Measurements from ENCODE around the gene NIM1K. TPM values are rescaled to one million over a fixed set of nuclear protein-coding genes. Genes with fewer than 3 reads are reported as not detected.

NIM1K gene
- total and polyA plus RNA-seq, 2 of the 4 experiments (the other 2 are of a cell fraction): 0.54 to 0.68 TPM

DNA sequence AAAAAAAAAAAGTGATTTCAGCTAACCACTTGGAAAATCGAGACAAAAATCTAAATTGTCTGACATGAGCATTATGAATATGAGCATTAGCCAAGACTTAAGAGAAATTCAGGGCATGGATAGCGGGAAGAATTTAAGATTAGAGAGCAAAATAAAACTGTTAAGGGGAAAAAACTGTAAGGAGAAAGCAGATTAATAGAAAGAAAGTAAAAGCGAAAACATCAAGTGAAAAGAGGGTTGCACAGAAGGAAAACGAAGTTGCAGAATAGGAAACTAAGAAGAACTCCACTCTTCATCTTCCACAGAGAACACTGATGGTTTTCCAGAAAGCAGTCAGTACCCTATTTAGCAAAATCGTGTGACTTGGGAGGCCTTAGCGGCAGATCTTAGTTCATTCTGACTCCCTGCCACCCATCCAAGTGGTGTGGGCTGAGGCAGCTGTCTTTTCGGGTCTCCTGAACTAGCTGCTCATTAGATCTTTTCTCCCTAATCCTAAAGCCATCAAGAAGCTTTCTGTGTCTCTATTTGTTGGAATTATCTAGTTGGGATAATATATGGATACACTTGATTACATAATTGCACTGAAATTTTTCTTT is 3.7 kb downstream of the NIM1K start:
- Histone ChIP-seq H2AK9ac (replicated peaks; ENCODE audit: low read depth, low read length, poor library complexity) (no peak overlapping the region), H3K18ac (ENCODE audit: low read depth, low read length) (no peak overlapping the region), H2BK120ac (ENCODE audit: low read depth, low read length) (no peak overlapping the region), H3K27me3 (ENCODE audit: control insufficient read depth, insufficient read depth, low read length) (no peaks in the 10 kb centered on the region), H3K79me1 (ENCODE audit: low read depth in 1 of 2, low read length in 2 of 2) (no peaks in the 10 kb centered on the region), H2BK20ac (ENCODE audit: low read depth, low read length) (no peak overlapping the region), H3K23ac (ENCODE audit: low read depth, low read length) (no peak overlapping the region), H3K4me3 (ENCODE audit: insufficient read depth, low read depth, low read length) (no peak overlapping the region), H3K9me1 (ENCODE audit: insufficient read depth, low read length) (no peaks in the 10 kb centered on the region), H3K36me3 (ENCODE audit: control insufficient read depth, insufficient read depth, low read length) (no peaks in the 10 kb centered on the region), H3K9ac (ENCODE audit: low read depth, low read length) (no peak overlapping the region), H4K91ac (ENCODE audit: insufficient read depth, low read depth, low read length) (no peak overlapping the region), H2AK5ac (ENCODE audit: low read depth, low read length) (no peak overlapping the region), H3K4me1 (ENCODE audit: control insufficient read depth, insufficient read depth, low read length) (peaks cover 3% of the 10 kb centered on the region), H3K27ac (ENCODE audit: insufficient read depth, low read length) (no peak overlapping the region), H2AFZ (replicated peaks; ENCODE audit: low read length, poor library complexity) (no peak overlapping the region), H3K4ac (ENCODE audit: low read depth, low read length) (no peak overlapping the region), H3K9me3 (ENCODE audit: control insufficient read depth, insufficient read depth, low read length) (no peaks in the 10 kb centered on the region), H3K14ac (replicated peaks; ENCODE audit: low read depth, low read length) (no peak overlapping the region), H2BK15ac (ENCODE audit: low read depth, low read length) (no peak overlapping the region), H4K8ac (ENCODE audit: low read depth in 2 of 2, low read length in 2 of 2) (no peak overlapping the region), H4K20me1 (ENCODE audit: insufficient read depth, low read length) (no peaks in the 10 kb centered on the region), H4K5ac (ENCODE audit: low read depth, low read length) (no peak overlapping the region), H3K56ac (ENCODE audit: extremely low read depth, insufficient read depth, low read length) (no peak overlapping the region), H2BK5ac (ENCODE audit: low read depth, low read length, poor library complexity, severe bottlenecking) (no peak overlapping the region), H3K4me2 (ENCODE audit: low read depth, low read length) (no peak overlapping the region)
- no TSS peak for BruUV-seq (replicated peaks)
- in situ Hi-C loops (cut with MboI; ENCODE audit: low sequenced_read_pairs) (no loop called here), dilution Hi-C loops (cut with HindIII; ENCODE audit: low sequenced_read_pairs, unreplicated experiment) (no loop called here), intact Hi-C loops (cut with micrococcal nuclease) (no loop called here)
- POLR2A ChIA-PET (ENCODE audit: unreplicated experiment): no interaction called here
- ATAC-seq (ENCODE audit: low read depth): no peak
- DNase-seq: no peak
- WGBS, 2 experiments (ENCODE audit: extremely low coverage in 2 of 2, insufficient read length in 1 of 2): 60% methylated on average over 2 of the region's 7 CpGs; no CpG with 5 or more reads in 1 of the 2 experiments
- no peak for TF ChIP-seq SMC3 (IDR thresholded peaks at IDR 0.05; ENCODE audit: low read depth, low read length)
- no peak for TF ChIP-seq CTCF (conservative IDR thresholded peaks at IDR 0.05; ENCODE audit: low read depth, low read length)
- TF ChIP-seq POLR2A (IDR thresholded peaks at IDR 0.05; ENCODE audit: low read depth, low read length): no peak
- TF ChIP-seq MAFK (IDR thresholded peaks at IDR 0.05; ENCODE audit: low read depth, low read length): no peak
- CTCF ChIA-PET: no interaction called here

Measured in IMR-90 (cell line).